Sigmoid colon (tissue), 4 donors: Measurements from ENCODE around the gene STX1B.

Experiments used
- CTCF ChIP-seq, 4 experiments: fragments of 450-650 bp in 3 of 4; fragments of 200-600 bp in 1 of 4; IDR thresholded peaks; one replicate each; pipeline ENCODE4 v1.5.1; 2016 to 2019; ENCODE audit warnings: antibody characterized with exemption in 4 of 4, mild to moderate bottlenecking in 3 of 4, moderate library complexity in 2 of 4
- EP300 ChIP-seq, 4 donors: sonication (generic); formaldehyde crosslinking; IDR thresholded peaks; one replicate each; pipeline ENCODE4 v1.6.1; 2017; ENCODE audit warnings: antibody characterized with exemption in 4 of 4
- POLR2A ChIP-seq, 2 donors: fragments of 450-650 bp; IDR thresholded peaks; one replicate each; pipeline ENCODE4 v1.6.1; 2016; ENCODE audit warnings: antibody characterized with exemption in 2 of 2, mild to moderate bottlenecking in 2 of 2, moderate library complexity in 2 of 2
- POLR2AphosphoS5 ChIP-seq, 4 donors: sonication (generic); formaldehyde crosslinking; IDR thresholded peaks; one replicate each; pipeline ENCODE4 v1.6.1; 2017; ENCODE audit warnings: antibody characterized with exemption in 4 of 4

GRCh38 chr16:30947859-30948666, 62.4 kb downstream of the STX1B start:
- TF ChIP-seq POLR2A (IDR thresholded peaks at IDR 0.05) (no peak), POLR2AphosphoS5 (IDR thresholded peaks at IDR 0.05) (peak; percentile 13 to 44 (median 32)), EP300 (IDR thresholded peaks at IDR 0.05) (no peak), CTCF (IDR thresholded peaks at IDR 0.05) (no peak)
